NCI-H446 (cell line): ENCODE results near the gene FXN.
"Not testable (repeated sequence)": the region's sequence is repeated elsewhere in the genome, so short reads cannot be mapped to it uniquely, and the experiment has no call there.

Source experiments
- DNase-seq, 2 experiments: peaks; one replicate each; lab custom pipeline; 2025; lab: John Stamatoyannopoulos, UW

The FXN gene

GRCh38 chr9:69035438-69036308, at the start of gene FXN:
FXN (plus strand) TSS chr9:69035752; CDS start chr9:69035783, 31 bp downstream.
- DNase-seq, result peak; percentile 23 to 65

- DNase-seq, result not testable (repeated sequence)
Observed at GRCh38 chr9:68986949-68987348, 48.6 kb upstream of the FXN start.

DNA sequence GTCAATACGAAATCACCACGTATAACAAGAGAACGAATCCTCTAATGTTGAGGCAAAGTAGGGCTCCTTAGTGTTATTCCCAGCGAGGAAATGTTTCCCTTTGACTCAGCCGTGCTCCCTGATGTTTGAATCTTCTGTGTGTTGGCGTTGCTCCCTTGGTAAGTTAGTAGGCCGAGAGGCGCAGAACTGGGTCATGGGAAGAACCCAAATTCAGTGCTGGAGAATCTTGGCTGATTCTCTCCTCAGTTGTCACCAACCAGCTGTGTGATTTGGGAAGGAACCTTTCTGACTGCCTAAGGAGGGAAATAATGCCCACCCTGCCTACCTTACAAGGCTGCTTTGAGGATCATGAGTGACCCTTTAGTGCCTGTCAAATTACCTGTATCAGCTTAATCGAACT, 44.1 kb upstream of the FXN start:
- DNase-seq, result no peak

GRCh38 chr9:68995776-68996175, 39.8 kb upstream of the FXN start:
- DNase-seq, result no peak

GRCh38 chr9:68996462-68996861, 39.1 kb upstream of the FXN start:
- DNase-seq, result no peak

DNA sequence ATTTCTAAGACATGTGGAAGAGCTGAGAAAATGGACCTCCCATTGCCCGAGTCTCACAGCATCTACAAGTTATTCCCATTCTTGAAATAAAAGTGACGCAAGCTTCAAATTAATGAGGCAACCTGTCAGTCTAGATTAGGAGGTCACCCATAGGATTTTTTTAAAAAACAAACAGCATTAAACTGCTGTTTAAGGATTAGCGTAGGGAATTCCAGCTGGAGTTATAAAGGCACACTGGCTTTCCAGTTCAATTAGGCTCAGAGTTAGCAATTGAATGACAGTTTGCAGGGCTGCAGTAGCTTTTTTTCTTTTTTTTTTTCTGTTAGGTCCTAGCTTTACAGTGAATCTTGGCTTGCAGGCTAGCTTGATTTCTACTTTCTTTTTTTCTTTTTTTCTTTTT, 37.9 kb upstream of the FXN start:
- no peak for DNase-seq

- no peak for DNase-seq
Observed at GRCh38 chr9:68998385-68998784, 37.2 kb upstream of the FXN start.

- DNase-seq, result no peak
Observed at GRCh38 chr9:68998812-68999211, 36.7 kb upstream of the FXN start.

GRCh38 chr9:68999393-69000105, 36.0 kb upstream of the FXN start:
- peak in 1 of 2 experiments; percentile 58 for DNase-seq

GRCh38 chr9:69001921-69002320, 33.6 kb upstream of the FXN start:
- no peak for DNase-seq

DNA sequence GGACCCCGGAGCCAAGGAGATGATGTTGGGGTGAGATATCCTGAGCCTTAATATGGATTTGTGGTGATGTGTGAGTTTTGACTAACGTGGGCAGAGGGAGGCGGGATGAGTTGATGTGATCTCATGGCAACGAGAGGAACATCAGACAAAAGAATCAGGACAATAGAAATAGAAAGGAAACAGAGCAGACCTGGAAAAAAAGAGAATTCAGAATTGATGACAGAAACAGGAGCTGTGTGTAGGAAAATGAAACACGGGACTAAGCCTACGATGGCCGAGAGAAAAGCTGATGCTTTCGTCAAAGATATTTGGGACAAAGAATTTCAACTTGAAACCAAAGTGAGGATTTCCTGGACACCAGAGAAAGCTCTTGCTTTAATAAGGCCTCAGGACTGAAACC, 32.5 kb upstream of the FXN start:
- DNase-seq, result no peak

GRCh38 chr9:69004836-69005235, 30.7 kb upstream of the FXN start:
- no peak for DNase-seq

DNA sequence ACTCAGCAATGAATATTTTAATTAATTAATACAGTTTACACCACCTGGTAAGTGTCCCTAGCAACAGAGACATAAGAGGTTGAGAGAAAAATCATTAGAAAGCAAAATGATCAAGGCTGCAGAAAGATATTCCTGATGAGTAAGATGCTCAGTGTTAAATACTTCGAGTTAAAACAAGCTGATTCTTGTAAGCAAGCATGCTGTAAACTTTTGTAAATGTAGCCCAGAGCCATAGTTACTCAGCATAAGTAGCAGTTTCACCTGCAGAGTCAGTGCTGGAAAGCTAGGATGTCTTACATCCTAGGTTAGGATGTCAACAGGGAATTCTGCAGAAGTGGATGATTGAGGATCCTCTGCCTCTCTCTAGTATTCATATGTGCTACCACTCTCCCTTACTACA, 25.8 kb upstream of the FXN start:
- no peak for DNase-seq

- no peak for DNase-seq
Observed at GRCh38 chr9:69012696-69013381, 22.7 kb upstream of the FXN start.

- DNase-seq, result no peak
Observed at GRCh38 chr9:69013382-69013727, 22.2 kb upstream of the FXN start.

GRCh38 chr9:69014013-69014412, 21.5 kb upstream of the FXN start, which contains the start of gene PRKACG:
PRKACG (minus strand) TSS chr9:69014113; CDS start chr9:69014092, 21 bp downstream.
- DNase-seq, result no peak

GRCh38 chr9:69016191-69017096, 19.1 kb upstream of the FXN start:
- no peak for DNase-seq

DNA sequence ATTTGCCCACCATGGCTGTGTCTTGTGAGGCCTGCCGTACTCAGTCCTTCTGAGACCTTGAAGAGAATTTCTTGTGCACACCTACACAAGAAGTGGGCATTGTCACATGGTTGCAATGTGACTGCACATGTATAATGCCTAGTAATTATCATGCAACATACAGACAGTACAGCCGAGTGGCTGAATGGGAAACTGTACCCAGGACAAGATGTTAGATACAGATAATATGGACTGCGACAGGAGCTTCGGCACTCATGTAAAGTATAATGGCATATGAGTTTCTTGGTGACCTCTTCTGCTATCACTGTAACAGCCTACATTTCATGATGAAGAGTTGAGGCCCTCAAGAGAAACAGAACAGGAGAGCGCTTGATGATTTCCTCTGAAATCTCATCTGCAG, 16.8 kb upstream of the FXN start:
- no peak for DNase-seq

DNA sequence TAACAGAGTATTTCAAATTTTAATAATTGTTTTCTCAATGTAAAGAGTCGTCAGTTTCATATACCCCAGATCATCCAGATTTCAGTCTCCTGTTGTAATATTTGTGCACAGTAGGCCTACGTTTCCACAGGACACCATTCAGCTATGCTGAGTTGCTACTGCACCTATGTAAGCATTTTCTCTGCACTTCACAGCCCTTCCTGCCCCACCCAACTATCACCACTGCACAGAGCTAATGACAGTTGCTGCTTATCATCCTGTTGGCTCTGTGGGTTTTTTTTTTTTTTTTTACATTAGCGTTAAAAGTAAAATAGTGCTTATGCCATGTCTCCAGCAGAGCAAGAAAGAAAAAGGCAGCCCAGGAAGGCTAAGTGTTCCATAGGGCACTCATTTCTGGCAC, 15.7 kb upstream of the FXN start:
- no peak for DNase-seq

DNA sequence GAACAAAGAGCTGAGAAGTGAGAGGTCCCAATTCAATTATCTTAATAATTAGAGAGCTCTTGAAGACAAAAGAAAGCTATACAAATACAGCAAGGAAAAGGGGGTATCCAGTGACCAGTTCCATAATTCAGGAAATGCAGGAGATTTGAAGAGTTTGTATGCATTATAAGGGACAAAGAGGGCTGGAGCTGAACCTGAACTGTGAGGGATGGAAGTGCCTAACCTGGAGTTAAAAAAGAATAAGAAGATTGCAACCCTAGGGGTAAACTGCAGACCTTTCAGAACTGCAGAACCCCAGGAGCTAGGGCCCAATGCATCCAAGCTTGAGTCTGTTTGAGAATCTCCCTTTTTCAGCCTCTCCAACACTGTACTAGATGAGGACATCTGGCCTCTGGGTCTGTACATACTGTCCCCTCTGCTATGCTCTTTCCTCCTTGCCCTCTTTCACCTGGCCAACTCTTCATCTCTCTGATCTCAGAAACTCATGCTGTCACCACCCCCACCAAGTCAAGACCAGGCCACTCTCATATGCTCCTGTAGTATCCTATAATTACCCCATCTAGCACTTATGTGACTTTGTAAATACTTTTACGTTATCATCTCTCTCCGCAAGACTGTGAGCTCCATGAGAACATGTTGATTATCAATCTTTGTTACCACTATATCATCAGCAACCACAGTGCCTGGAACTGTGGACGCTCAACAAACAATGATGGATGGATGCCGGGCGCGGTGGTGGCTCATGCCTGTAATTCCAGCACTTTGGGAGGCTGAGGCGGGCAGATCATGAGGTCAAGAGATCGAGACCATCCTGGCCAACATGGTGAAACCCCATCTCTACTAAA, 15.0 kb upstream of the FXN start:
- no peak for DNase-seq

DNA sequence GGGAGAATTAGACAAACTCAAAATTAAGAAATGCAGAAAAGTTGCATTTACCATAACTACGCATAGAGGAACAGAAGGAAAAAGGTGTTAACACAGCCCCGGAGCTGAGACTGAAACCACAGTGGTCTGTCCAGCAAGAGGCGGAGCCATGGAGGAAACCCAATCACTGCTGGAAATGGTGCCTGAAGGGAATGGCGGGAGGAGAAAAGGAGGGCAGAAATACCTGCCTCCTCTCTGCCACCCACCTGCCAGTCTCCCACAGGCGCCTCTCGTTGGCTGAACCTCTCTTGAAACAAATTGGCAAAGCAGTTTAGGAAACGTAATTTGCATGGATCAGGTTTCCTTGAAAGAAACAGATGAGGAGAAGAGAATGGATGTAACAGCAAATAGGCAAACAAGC, 11.9 kb upstream of the FXN start:
- DNase-seq, result no peak
